GM12892 (cell line): ENCODE measurements around the gene THUMPD1.

ENCODE experiments used
- POLR2A ChIP-seq: IDR thresholded peaks from 2 replicates; pipeline ENCODE4 v1.6.1; 2011; ENCODE audit warnings: low read depth, low read length, control low read depth
- POLR2AphosphoS5 ChIP-seq: IDR thresholded peaks from 2 replicates; pipeline ENCODE4 v1.6.1; 2011; ENCODE audit warnings: low read depth, low read length, control low read depth
- TAF1 ChIP-seq: IDR thresholded peaks from 2 replicates; pipeline ENCODE4 v1.6.1; 2011; ENCODE audit warnings: low read depth, mild to moderate bottlenecking, control low read depth, low read length, borderline replicate concordance

GRCh38 chr16:20767577-20767976, 26.0 kb upstream of the THUMPD1 start:
- no peak for TF ChIP-seq POLR2A
- no peak for TF ChIP-seq POLR2AphosphoS5
- no peak for TF ChIP-seq TAF1
